Measurements from ENCODE around the gene CASP1.

DNA sequence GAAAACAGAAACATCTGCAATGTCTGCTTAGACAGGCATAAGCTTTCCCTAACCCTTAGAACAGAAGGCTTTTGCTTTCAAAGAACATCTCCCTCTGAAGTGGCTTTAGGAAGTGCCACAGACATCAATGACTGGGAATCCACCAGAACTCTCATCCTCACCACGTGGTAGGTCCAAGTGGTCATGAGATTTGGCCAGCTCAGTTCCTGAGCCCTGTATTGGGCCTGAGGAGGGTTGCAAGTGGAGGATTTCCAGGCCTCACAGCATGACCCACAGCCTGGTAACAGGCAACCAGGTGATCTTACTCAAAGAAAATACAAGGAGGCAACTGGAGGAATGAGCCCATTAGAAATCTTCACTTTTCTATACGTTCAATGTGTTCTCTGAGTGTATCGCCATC, 1.6 kb downstream of the CASP1 start:
- TF ChIP-seq, protein P1, sequence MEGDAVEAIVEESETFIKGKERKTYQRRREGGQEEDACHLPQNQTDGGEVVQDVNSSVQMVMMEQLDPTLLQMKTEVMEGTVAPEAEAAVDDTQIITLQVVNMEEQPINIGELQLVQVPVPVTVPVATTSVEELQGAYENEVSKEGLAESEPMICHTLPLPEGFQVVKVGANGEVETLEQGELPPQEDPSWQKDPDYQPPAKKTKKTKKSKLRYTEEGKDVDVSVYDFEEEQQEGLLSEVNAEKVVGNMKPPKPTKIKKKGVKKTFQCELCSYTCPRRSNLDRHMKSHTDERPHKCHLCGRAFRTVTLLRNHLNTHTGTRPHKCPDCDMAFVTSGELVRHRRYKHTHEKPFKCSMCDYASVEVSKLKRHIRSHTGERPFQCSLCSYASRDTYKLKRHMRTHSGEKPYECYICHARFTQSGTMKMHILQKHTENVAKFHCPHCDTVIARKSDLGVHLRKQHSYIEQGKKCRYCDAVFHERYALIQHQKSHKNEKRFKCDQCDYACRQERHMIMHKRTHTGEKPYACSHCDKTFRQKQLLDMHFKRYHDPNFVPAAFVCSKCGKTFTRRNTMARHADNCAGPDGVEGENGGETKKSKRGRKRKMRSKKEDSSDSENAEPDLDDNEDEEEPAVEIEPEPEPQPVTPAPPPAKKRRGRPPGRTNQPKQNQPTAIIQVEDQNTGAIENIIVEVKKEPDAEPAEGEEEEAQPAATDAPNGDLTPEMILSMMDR (IDR thresholded peaks at IDR 0.05), result no peak
- no peak for TF ChIP-seq POLR2A (IDR thresholded peaks at IDR 0.05)
